ENCODE measurements around the gene ATG4D. TPM values are rescaled to one million over a fixed set of nuclear protein-coding genes. Genes with fewer than 3 reads are reported as not detected.
A peak's percentile ranks its signal among the peaks of the same experiment; 100 is the strongest.

ATG4D gene
- total and polyA plus RNA-seq, 2 of the 4 experiments (the other 2 are of a cell fraction), result 8.2 to 21.8 TPM

DNA sequence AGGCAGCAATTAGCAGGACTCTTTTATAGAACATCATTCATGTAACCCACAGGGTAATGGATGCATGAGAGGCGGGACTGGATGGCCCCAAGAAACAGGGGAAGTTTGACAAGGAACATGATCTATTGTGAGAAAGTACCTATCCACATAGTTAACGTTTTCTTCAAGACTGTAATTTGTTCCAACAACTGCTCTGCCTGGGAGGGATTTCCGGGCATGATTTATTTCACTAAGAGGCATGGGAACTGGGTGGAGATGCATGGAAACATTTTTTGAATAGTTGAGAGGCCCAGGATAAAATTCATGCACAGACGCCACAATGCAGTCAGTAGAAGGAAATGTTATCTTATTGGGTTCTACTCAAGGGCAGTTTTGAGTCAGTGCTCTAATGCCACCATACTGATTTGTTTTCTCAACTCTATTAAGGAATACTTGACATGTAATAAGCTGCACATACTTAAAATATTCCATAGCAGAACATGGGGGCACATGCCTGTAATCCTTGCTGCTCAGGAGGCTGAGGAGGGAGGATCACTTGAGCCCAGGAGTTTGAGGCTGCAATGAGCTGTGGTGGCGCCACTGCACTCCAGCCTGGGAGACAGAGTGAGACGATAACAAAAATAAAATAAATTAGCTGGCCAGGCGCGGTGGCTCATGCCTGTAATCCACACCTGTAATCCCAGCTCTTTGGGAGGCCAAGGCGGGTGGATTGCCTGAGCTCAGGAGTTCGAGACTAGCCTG is 9.9 kb upstream of the ATG4D start:
- Histone ChIP-seq H3K9ac (ENCODE audit: low read depth, low read length) (no peak overlapping the region), H2AK9ac (replicated peaks; ENCODE audit: low read depth, low read length, poor library complexity) (no peak overlapping the region), H3K36me3 (ENCODE audit: control insufficient read depth, insufficient read depth, low read length) (no peaks in the 10 kb centered on the region), H3K4me1 (ENCODE audit: control insufficient read depth, insufficient read depth, low read length) (no peaks in the 10 kb centered on the region), H3K27ac (ENCODE audit: insufficient read depth, low read length) (peak overlapping the region; percentile 54), H3K4me3 (ENCODE audit: insufficient read depth, low read depth, low read length) (no peak overlapping the region), H3K4me2 (ENCODE audit: low read depth, low read length) (peak overlapping the region; percentile 25; the same call in 1 of the 2 replicates), H3K56ac (ENCODE audit: extremely low read depth, insufficient read depth, low read length) (no peak overlapping the region), H3K18ac (ENCODE audit: low read depth, low read length) (no peak overlapping the region), H2BK20ac (ENCODE audit: low read depth, low read length) (peak overlapping the region; percentile 10; the same call in 1 of the 2 replicates), H2AK5ac (ENCODE audit: low read depth, low read length) (no peak overlapping the region), H4K20me1 (ENCODE audit: insufficient read depth, low read length) (no peaks in the 10 kb centered on the region), H4K91ac (ENCODE audit: insufficient read depth, low read depth, low read length) (no peak overlapping the region), H2BK120ac (ENCODE audit: low read depth, low read length) (peak overlapping the region; percentile 2), H3K9me1 (ENCODE audit: insufficient read depth, low read length) (no peaks in the 10 kb centered on the region), H2BK15ac (ENCODE audit: low read depth, low read length) (no peak overlapping the region), H3K79me1 (ENCODE audit: low read depth in 1 of 2, low read length in 2 of 2) (no peaks in the 10 kb centered on the region), H3K14ac (replicated peaks; ENCODE audit: low read depth, low read length) (no peak overlapping the region), H2AFZ (replicated peaks; ENCODE audit: low read length, poor library complexity) (no peak overlapping the region), H3K4ac (ENCODE audit: low read depth, low read length) (0 out of 2 replicates have a peak overlapping the region, but pooled peaks have one; percentile 8), H3K9me3 (ENCODE audit: control insufficient read depth, insufficient read depth, low read length) (peaks cover 2% of the 10 kb centered on the region; the same call in 1 of the 2 replicates), H4K5ac (ENCODE audit: low read depth, low read length) (no peak overlapping the region), H3K23ac (ENCODE audit: low read depth, low read length) (no peak overlapping the region), H2BK5ac (ENCODE audit: low read depth, low read length, poor library complexity, severe bottlenecking) (peak overlapping the region; percentile 70), H4K8ac (ENCODE audit: low read depth in 2 of 2, low read length in 2 of 2) (peak overlapping the region in 1 of 2 experiments; percentile 59; a peak in 1 of 4 replicates), H3K27me3 (ENCODE audit: control insufficient read depth, insufficient read depth, low read length) (peaks cover 4% of the 10 kb centered on the region; the same call in 1 of the 2 replicates)
- no peak for TF ChIP-seq RAD21 (IDR thresholded peaks at IDR 0.05; ENCODE audit: low read length)
- TF ChIP-seq CHD1 (IDR thresholded peaks at IDR 0.05; ENCODE audit: low read depth, low read length), result no peak
- no peak for TF ChIP-seq SMC3 (IDR thresholded peaks at IDR 0.05; ENCODE audit: low read depth, low read length)
- no peak for TF ChIP-seq MAZ (IDR thresholded peaks at IDR 0.05; ENCODE audit: borderline replicate concordance, low read depth, low read length)
- no peak for TF ChIP-seq POLR2A (IDR thresholded peaks at IDR 0.05; ENCODE audit: low read depth, low read length)
- TF ChIP-seq, protein P1, sequence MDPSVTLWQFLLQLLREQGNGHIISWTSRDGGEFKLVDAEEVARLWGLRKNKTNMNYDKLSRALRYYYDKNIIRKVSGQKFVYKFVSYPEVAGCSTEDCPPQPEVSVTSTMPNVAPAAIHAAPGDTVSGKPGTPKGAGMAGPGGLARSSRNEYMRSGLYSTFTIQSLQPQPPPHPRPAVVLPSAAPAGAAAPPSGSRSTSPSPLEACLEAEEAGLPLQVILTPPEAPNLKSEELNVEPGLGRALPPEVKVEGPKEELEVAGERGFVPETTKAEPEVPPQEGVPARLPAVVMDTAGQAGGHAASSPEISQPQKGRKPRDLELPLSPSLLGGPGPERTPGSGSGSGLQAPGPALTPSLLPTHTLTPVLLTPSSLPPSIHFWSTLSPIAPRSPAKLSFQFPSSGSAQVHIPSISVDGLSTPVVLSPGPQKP (IDR thresholded peaks at IDR 0.05; ENCODE audit: borderline replicate concordance, low read depth, low read length), result no peak
- TF ChIP-seq, protein P2, sequence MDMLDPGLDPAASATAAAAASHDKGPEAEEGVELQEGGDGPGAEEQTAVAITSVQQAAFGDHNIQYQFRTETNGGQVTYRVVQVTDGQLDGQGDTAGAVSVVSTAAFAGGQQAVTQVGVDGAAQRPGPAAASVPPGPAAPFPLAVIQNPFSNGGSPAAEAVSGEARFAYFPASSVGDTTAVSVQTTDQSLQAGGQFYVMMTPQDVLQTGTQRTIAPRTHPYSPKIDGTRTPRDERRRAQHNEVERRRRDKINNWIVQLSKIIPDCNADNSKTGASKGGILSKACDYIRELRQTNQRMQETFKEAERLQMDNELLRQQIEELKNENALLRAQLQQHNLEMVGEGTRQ (IDR thresholded peaks at IDR 0.05; ENCODE audit: low read depth, low read length), result no peak
- TF ChIP-seq MAFK (IDR thresholded peaks at IDR 0.05; ENCODE audit: low read depth, low read length), result no peak
- no peak for TF ChIP-seq FOS (IDR thresholded peaks at IDR 0.05; ENCODE audit: low read depth, low read length)
- no peak for TF ChIP-seq RFX5 (IDR thresholded peaks at IDR 0.05; ENCODE audit: low read depth, low read length)
- no peak for TF ChIP-seq MXI1 (IDR thresholded peaks at IDR 0.05; ENCODE audit: borderline replicate concordance, low read depth, low read length)
- TF ChIP-seq, protein P3, sequence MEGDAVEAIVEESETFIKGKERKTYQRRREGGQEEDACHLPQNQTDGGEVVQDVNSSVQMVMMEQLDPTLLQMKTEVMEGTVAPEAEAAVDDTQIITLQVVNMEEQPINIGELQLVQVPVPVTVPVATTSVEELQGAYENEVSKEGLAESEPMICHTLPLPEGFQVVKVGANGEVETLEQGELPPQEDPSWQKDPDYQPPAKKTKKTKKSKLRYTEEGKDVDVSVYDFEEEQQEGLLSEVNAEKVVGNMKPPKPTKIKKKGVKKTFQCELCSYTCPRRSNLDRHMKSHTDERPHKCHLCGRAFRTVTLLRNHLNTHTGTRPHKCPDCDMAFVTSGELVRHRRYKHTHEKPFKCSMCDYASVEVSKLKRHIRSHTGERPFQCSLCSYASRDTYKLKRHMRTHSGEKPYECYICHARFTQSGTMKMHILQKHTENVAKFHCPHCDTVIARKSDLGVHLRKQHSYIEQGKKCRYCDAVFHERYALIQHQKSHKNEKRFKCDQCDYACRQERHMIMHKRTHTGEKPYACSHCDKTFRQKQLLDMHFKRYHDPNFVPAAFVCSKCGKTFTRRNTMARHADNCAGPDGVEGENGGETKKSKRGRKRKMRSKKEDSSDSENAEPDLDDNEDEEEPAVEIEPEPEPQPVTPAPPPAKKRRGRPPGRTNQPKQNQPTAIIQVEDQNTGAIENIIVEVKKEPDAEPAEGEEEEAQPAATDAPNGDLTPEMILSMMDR (conservative IDR thresholded peaks at IDR 0.05; ENCODE audit: low read depth, low read length), result no peak
- TF ChIP-seq CEBPB (IDR thresholded peaks at IDR 0.05; ENCODE audit: low read depth, low read length), result no peak
- no TSS peak for BruUV-seq (replicated peaks)
- 53% methylated on average over 3 of the region's 10 CpGs; no CpG with 5 or more reads in 1 of the 2 experiments for WGBS, 2 experiments (ENCODE audit: extremely low coverage in 2 of 2, insufficient read length in 1 of 2)
- ATAC-seq (ENCODE audit: low read depth) (peak; percentile 88), DNase-seq (peak; percentile 88)
- in situ Hi-C loops (cut with MboI; ENCODE audit: low sequenced_read_pairs), result no loop called here
- intact Hi-C loops (cut with micrococcal nuclease), result no loop called here
- CTCF ChIA-PET, result interaction anchor here (0.6 to 0.7 kb wide), 2 partner anchors 8 to 22 kb away, joined by 3 to 5 read pairs; no protein-coding TSS in a partner anchor
- POLR2A ChIA-PET (ENCODE audit: unreplicated experiment), result no interaction called here
- dilution Hi-C loops (cut with HindIII; ENCODE audit: low sequenced_read_pairs, unreplicated experiment), result no loop called here
